ENCODE results near the gene PRR23E. TPM values are rescaled to one million over a fixed set of nuclear protein-coding genes. Genes with fewer than 3 reads are reported as not detected.

The PRR23E gene
- total and polyA plus RNA-seq, 10 of the 15 experiments (the other 5 are each of a cell fraction or from before 2014, with no cell fraction given), result not detected

GRCh38 chr3:127222664-127223063 is 29.7 kb downstream of the PRR23E start:
- in situ Hi-C loops (cut with MboI) (no loop called here), intact Hi-C loops (cut with micrococcal nuclease; ENCODE audit: unreplicated experiment) (no loop called here)
- ChIA-PET SMC1A (ENCODE audit: uncharacterized antibody, unreplicated experiment) (interaction anchor here (1.1 to 3.7 kb wide), 3 partner anchors 12 to 15 kb away, joined by 3 to 39 read pairs (median 24); no protein-coding TSS in a partner anchor), POLR2A (interaction anchor here (1.1 kb wide), 1 partner anchor 13 kb away, joined by 3 read pairs; no protein-coding TSS in a partner anchor), RAD21 (ENCODE audit: unreplicated experiment) (interaction anchor here (4.6 kb wide), 1 partner anchor 12 kb away, joined by 48 read pairs; no protein-coding TSS in a partner anchor), CTCF (no interaction called here)
- H3K36me3 ChIP-seq (ENCODE audit: control insufficient read depth in 2 of 2, insufficient read depth in 2 of 2, low read length in 1 of 2), result no peaks in the 10 kb centered on the region
- no peaks in the 10 kb centered on the region for H3K27me3 ChIP-seq (replicated peaks in 1 of 2; ENCODE audit: control insufficient read depth in 2 of 2, insufficient read depth in 2 of 2, low read length in 1 of 2)
- H3K4me3 ChIP-seq, result no peak overlapping the region
- FAIRE-seq (no peak), DNase-seq (ENCODE audit: low read depth, low spot score) (no peak), ATAC-seq (no peak)
- H3K79me2 ChIP-seq (ENCODE audit: control insufficient read depth, insufficient read depth, low read length), result no peaks in the 10 kb centered on the region
- no peak overlapping the region for H3K27ac ChIP-seq (ENCODE audit: control insufficient read depth, insufficient read depth)
- peaks cover 2% of the 10 kb centered on the region; the same call in 2 of the 3 replicates for H3K9me3 ChIP-seq (replicated peaks; ENCODE audit: control insufficient read depth, insufficient read depth, low read length)
- peaks cover 13% of the 10 kb centered on the region for H3K4me1 ChIP-seq (ENCODE audit: control insufficient read depth, insufficient read depth, low read length)
- WGBS (ENCODE audit: insufficient coverage, insufficient replicate concordance, low lambda C conversion rate, missing lambda C conversion rate), result 40% methylated on average over 13 of the region's 13 CpGs
- H2AFZ ChIP-seq (ENCODE audit: control insufficient read depth, low read depth, low read length), result no peak overlapping the region
- H3K4me2 ChIP-seq (ENCODE audit: control insufficient read depth, insufficient read depth), result no peak overlapping the region
- no peaks in the 10 kb centered on the region for H4K20me1 ChIP-seq (ENCODE audit: control insufficient read depth, insufficient read depth)
- no peak overlapping the region for H3K9ac ChIP-seq (ENCODE audit: control insufficient read depth, insufficient read depth, low read length)
- no TSS peak for BruUV-seq (replicated peaks)
- no peak for TF ChIP-seq ELK1 (IDR thresholded peaks at IDR 0.05; ENCODE audit: low read depth, low read length)
- TF ChIP-seq RELA (IDR thresholded peaks at IDR 0.05; ENCODE audit: borderline replicate concordance, partially characterized antibody), result no peak
- TF ChIP-seq, protein P1, sequence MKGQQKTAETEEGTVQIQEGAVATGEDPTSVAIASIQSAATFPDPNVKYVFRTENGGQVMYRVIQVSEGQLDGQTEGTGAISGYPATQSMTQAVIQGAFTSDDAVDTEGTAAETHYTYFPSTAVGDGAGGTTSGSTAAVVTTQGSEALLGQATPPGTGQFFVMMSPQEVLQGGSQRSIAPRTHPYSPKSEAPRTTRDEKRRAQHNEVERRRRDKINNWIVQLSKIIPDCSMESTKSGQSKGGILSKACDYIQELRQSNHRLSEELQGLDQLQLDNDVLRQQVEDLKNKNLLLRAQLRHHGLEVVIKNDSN (IDR thresholded peaks at IDR 0.05; ENCODE audit: borderline replicate concordance, extremely low read length, insufficient read depth, low read depth, low read length), result peak; percentile 45
- no peak for TF ChIP-seq TBL1XR1 (IDR thresholded peaks at IDR 0.05; ENCODE audit: low read depth, low read length)
- 0 out of 2 replicates have a peak, but pooled peaks have one; percentile 28 for TF ChIP-seq HDGF (IDR thresholded peaks at IDR 0.05)
- TF ChIP-seq BRCA1 (IDR thresholded peaks at IDR 0.05; ENCODE audit: low read depth, low read length), result no peak
- no peak for TF ChIP-seq EP300 (IDR thresholded peaks at IDR 0.05; ENCODE audit: borderline replicate concordance in 1 of 2, control insufficient read depth in 1 of 2, low read depth in 2 of 2, low read length in 2 of 2)
- TF ChIP-seq CTCF (IDR thresholded peaks at IDR 0.05 in 2 of 3, conservative IDR thresholded peaks at IDR 0.05 in 1 of 3; ENCODE audit: control insufficient read depth in 2 of 3, extremely low read depth in 1 of 3, insufficient read depth in 1 of 3, low read depth in 3 of 3, low read length in 3 of 3), result no peak
- peak; percentile 88 for TF ChIP-seq RAD51 (IDR thresholded peaks at IDR 0.05)
- TF ChIP-seq, protein P2, sequence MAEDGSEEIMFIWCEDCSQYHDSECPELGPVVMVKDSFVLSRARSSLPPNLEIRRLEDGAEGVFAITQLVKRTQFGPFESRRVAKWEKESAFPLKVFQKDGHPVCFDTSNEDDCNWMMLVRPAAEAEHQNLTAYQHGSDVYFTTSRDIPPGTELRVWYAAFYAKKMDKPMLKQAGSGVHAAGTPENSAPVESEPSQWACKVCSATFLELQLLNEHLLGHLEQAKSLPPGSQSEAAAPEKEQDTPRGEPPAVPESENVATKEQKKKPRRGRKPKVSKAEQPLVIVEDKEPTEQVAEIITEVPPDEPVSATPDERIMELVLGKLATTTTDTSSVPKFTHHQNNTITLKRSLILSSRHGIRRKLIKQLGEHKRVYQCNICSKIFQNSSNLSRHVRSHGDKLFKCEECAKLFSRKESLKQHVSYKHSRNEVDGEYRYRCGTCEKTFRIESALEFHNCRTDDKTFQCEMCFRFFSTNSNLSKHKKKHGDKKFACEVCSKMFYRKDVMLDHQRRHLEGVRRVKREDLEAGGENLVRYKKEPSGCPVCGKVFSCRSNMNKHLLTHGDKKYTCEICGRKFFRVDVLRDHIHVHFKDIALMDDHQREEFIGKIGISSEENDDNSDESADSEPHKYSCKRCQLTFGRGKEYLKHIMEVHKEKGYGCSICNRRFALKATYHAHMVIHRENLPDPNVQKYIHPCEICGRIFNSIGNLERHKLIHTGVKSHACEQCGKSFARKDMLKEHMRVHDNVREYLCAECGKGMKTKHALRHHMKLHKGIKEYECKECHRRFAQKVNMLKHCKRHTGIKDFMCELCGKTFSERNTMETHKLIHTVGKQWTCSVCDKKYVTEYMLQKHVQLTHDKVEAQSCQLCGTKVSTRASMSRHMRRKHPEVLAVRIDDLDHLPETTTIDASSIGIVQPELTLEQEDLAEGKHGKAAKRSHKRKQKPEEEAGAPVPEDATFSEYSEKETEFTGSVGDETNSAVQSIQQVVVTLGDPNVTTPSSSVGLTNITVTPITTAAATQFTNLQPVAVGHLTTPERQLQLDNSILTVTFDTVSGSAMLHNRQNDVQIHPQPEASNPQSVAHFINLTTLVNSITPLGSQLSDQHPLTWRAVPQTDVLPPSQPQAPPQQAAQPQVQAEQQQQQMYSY (CRISPR knock-in tag; IDR thresholded peaks at IDR 0.05), result no peak
- peak; percentile 66; the same call in 1 of the 2 replicates for TF ChIP-seq MLLT1 (IDR thresholded peaks at IDR 0.05)
- TF ChIP-seq SIX5 (IDR thresholded peaks at IDR 0.05; ENCODE audit: low read depth, low read length, severe bottlenecking), result no peak
- TF ChIP-seq CBX3 (IDR thresholded peaks at IDR 0.05; ENCODE audit: borderline replicate concordance, low read depth), result no peak
